ENCODE measurements around the gene GRN. TPM values are rescaled to one million over a fixed set of nuclear protein-coding genes. Genes with fewer than 3 reads are reported as not detected.

Gene GRN
- total RNA-seq, 1 donor: 241 TPM

DNA sequence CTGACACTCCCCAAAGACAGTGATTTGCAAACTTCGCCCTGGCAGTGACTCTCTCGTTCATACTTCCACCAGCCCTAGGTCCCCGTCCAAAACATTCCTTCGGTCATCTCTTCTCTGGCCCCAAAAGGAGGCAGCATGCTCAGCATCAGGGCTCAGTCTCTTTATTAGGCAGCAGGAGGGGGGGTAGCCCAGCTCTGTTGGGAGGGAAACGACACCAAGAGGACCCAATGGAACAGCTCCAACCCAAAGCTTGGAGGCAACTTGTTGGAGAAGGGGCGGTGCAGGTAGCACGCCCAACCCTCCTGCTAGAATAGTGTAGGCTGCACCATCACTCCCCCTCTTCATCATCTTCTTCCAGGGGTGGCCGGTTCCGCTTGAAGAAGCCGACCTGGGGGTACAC, 26.9 kb downstream of the GRN start:
- DNase-seq (ENCODE audit: low read depth): no peak
- no peak overlapping the region for H3K4me3 ChIP-seq (ENCODE audit: low read depth, low read length)
- TF ChIP-seq, protein P1, sequence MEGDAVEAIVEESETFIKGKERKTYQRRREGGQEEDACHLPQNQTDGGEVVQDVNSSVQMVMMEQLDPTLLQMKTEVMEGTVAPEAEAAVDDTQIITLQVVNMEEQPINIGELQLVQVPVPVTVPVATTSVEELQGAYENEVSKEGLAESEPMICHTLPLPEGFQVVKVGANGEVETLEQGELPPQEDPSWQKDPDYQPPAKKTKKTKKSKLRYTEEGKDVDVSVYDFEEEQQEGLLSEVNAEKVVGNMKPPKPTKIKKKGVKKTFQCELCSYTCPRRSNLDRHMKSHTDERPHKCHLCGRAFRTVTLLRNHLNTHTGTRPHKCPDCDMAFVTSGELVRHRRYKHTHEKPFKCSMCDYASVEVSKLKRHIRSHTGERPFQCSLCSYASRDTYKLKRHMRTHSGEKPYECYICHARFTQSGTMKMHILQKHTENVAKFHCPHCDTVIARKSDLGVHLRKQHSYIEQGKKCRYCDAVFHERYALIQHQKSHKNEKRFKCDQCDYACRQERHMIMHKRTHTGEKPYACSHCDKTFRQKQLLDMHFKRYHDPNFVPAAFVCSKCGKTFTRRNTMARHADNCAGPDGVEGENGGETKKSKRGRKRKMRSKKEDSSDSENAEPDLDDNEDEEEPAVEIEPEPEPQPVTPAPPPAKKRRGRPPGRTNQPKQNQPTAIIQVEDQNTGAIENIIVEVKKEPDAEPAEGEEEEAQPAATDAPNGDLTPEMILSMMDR (IDR thresholded peaks at IDR 0.05; ENCODE audit: insufficient read depth, low read length): no peak

DNA sequence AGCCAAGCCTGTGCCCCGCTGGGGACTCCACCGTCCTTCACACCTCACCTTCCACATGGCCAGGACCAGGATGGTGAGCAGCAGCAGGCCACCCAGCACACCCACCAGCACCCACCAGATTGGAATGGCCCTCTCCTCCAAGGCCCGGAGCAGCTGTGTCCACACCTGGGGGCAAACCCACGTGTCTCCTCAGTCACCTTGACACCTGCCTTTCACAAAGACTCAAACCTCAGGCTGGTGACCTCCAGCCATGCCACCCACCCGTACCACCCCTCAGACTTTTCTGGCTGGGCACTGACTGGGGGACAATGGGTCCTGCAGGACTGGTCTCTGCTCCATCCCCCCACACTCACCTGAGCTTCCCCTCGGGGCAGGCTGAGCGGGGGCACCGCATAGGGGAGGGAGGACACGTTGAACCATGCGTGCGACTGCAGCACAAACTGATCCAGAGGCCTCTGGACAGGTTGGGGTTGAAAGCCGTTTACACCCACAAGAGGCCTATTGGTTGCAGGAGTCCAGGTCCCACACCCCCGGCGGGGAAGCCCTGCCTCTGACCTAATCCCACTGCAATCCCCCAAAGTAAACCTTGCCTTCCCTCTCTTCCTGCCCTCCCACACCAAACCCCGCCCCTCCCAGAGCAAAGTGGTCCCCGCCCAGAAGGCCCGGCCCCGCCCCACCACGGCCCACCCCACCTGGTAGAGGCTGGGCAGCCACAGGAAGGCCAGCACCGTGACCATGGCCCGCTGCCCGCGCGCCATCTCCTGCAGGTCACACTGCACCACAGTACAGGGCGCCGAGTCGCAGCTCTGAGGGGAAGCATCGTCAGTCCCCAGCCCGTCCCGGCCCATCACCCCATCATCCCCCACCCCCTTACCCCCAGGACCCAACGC, 29.4 kb downstream of the GRN start:
- H3K4me3 ChIP-seq (ENCODE audit: low read depth, low read length): no peak overlapping the region
- TF ChIP-seq, protein P1 (IDR thresholded peaks at IDR 0.05; ENCODE audit: insufficient read depth, low read length): no peak
- no peak for DNase-seq (ENCODE audit: low read depth)

DNA sequence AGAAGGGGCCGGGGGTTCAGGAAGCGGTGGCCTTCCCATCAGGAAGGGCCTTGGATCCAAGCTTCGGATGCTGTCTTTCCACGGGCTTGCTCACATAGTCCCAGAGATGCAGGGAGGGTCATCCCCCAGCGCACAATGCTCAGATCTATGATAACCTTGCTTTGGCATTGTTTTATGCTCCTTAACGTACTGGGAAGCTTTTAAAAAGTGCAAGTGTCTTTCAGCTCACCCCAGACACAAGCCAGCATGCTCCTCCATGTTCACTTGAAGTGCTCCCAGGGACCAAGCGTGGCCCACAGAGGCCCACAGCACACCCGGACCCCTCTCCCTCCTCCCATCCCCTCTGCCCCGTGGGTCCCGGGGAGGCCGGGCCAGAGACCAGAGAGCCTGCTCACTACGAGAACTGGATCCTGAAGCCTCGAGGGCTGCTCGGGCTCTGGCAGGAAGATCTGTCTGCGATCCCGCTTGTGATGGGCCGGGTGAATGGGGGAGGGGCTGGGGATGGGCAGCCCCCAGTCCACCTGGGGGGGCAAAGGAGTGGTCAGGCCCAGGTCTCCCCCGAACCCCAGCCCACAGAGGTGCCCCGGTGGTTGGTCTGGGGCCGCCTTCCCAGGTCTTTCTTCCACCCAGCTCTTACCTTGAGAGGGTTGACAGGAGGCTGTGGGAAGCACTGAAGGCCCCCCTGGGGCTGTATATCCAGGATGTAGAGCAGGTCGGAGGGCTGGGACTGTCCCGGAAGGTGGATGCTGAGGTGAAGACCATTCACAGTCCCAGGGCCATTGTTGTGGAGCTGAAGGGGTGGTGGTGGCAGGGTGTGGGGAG, 30.3 kb downstream of the GRN start:
- H3K4me3 ChIP-seq (ENCODE audit: low read depth, low read length): no peak overlapping the region
- no peak for DNase-seq (ENCODE audit: low read depth)
- TF ChIP-seq, protein P1 (IDR thresholded peaks at IDR 0.05; ENCODE audit: insufficient read depth, low read length): no peak

DNA sequence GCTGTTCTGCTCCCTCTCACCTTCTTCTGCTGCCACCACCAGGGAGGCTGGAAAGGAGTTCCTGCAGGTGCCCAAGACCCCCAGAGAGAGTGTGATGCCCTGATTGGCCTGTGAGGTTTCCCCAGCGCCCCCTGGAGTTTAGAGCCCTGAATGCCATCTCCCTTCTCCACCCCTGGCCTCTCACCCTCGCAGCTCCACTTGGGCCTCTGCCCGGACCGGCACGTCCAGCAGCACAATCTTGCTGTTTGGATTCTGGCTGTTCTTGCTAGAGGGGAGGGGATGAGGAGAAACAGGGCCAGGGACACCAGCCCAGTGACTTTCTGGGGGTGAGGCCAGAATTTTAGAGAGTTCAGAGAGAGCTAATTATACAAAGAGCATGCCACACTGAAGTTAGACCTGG, 31.0 kb downstream of the GRN start:
- no peak overlapping the region for H3K4me3 ChIP-seq (ENCODE audit: low read depth, low read length)
- TF ChIP-seq, protein P1 (IDR thresholded peaks at IDR 0.05; ENCODE audit: insufficient read depth, low read length): peak; percentile 53
- DNase-seq (ENCODE audit: low read depth): peak; percentile 55

DNA sequence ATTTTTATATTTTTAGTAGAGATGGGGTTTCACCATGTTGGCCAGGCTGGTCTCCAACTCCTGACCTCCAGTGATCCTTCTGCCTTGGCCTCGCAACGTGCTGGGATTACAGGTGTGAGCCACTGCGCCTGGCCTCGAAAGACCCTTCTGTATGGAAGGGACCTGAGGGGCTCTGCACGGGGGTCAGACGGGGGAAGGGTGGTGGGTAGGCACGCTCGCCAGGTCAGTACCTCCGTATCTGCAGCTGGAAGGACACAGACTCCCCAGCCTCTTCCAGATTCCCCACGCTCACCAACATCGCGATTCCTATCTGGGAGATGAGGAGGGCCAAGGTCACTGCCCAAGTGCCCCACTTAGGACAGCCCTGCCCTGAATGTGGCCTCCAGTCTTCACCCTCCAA, 31.7 kb downstream of the GRN start:
- no peak overlapping the region for H3K4me3 ChIP-seq (ENCODE audit: low read depth, low read length)
- DNase-seq (ENCODE audit: low read depth): no peak
- TF ChIP-seq, protein P1 (IDR thresholded peaks at IDR 0.05; ENCODE audit: insufficient read depth, low read length): no peak

DNA sequence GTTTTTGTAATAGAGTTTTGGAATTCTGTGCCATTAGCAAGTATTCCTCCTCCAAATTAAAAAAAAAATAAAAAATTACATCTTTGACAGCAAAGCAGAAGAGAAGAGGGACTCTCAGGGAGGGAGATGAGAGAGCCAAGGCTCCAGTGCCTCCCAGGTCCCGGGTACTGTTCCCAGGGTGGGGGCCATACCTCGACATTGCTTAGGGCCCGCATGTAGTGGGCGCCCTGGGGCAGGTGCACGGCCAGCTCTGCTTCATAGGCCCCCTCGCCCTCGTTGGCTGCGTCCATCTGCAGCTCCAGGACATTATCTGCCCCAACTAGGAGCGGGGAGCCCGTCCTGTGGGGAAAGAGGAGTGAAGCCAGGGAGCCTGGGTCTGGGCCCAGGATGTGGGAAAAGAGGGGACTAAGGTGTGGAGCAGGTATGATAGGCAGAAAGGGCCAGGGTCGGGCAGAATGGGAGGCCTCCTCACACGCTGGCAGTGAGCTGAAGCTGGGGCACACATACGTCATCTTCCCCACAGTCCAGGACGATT, 33.1 kb downstream of the GRN start:
- no peak for DNase-seq (ENCODE audit: low read depth)
- no peak overlapping the region for H3K4me3 ChIP-seq (ENCODE audit: low read depth, low read length)
- TF ChIP-seq, protein P1 (IDR thresholded peaks at IDR 0.05; ENCODE audit: insufficient read depth, low read length): no peak

Measured in fibroblast of the aortic adventitia (primary cell).